HG03025 (cell line): ENCODE measurements around the gene B3GALT6.

Experiments
- ATAC-seq: cut with Tn5 transposase; IDR thresholded peaks from one replicate; pipeline ENCODE4 v1.9.1; 2021; ENCODE audit warnings: mild to moderate bottlenecking, moderate library complexity; ENCODE audit not compliant: unreplicated experiment, low FRiP score

Gene B3GALT6

DNA sequence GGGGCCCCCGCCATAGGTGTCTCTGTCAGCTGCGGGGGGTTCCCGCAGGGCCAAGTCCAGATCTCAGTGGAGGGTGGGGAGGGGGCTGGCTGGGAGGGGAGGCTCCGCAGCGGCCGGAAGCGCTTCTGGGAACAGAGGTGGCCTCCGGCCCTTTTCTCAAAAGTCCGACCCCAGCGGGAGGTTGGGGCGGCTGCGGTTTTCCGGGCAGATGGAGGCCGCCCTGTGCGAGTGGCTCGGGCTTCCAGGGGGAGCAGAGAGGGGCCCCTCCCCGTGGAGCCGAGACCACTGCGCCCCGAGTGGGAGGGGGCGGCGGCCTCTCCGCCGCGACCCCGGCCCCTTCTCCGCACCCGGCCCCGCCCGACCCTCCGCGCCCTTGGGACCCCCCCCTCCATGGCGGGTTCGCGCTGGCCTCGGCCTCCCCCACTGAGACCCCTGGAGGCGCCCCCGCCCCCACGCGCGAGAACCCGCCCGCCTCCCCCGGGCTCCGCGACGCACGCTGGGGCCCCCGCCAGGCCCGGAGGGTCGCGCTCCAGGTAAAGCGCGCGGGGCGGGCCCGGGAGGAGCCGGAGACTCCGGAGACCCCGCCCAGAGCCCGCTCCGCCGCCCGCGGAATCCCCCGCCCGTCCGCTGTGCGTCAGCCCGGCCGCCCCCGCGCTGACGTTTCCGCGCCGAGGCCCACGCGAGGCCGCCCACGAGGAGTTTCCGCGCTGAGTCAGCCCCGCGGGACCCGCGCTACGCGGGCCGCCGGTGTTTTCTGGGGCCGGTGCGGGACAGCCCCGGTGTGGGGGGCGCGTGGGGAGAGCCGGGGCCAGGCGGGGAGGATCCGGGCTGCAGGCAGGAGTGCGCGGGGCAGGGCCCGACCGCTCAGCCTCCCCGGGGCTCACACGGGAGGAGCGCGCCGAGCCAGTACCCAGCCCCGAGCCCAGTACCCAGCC, 30.9 kb upstream of the B3GALT6 start:
- ATAC-seq: no peak

DNA sequence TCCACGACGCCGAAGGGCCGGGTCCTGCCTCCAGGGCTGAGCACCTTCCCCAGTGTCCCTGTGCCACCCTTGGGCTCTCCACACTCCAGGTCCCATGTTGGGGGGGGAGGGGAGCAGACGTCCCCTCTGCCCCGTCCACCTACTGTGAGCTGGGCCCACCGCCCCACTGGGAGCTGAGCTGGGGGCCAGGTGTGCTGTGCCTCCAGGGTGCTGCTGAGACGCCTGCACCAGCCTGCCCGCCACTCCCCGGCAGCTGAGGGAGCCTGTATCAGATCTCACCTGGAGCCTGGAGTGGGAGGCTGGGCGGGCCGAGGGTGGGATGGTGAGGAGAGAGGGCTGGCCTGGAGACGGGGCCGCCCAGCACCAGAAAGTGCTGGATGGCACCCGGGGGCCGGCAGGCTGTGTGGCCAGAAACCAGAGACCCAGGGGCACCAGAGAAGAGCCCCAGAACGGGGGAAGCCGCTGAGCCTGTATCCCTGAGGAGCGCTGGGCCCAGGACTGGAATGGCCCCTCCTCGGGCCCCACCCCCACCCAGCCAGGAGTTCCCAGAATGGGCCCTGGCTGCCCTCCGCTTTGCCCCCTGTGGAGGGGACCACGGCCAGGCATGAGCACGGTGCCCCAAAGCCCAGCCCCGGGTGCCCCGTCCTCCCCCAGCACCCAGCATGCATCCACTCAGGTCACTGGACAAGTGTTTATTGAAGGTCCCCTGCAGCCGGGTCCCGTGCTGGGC, 29.0 kb upstream of the B3GALT6 start:
- no peak for ATAC-seq

DNA sequence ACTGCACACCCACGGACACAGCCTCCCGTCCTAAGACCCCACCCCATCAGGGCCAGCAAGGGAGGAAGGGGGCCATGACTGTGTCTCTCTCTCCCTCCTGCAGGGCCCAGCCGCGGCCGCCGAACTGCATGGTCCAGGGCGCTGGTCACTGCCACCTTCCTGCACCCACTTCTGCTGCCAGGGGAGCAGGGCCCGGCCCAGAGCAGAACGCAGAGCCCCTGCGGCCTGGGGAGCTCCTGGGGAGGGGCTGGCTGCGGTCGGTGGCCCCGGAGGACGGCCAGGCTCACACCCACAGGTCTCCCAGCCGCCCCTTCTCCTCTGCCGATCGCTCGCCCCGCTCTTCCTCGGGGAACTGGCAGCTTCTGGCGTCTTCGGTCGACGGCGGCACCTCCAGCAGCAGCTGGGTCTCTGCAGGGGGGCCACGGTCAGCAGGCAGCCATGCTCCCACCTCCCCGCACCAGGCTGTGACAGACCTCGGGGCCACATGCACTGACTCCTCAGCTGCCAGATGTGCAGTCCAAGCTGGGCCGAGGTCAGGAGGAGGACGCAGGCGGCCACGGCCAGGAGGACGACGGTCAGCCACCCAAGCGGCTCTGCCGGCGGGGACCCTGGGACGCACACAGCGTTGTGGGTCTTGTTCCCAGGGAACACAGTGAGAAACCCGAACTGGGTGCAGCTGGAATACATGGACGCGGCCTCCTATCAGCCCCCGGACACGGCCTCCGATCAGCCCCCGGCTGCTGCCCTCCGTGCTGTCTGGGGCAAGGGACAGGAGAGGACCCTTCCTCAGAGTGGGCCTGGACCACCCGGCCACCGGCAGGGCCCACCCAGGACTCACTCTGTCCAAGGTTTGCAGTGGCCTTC, 28.2 kb upstream of the B3GALT6 start:
- no peak for ATAC-seq

DNA sequence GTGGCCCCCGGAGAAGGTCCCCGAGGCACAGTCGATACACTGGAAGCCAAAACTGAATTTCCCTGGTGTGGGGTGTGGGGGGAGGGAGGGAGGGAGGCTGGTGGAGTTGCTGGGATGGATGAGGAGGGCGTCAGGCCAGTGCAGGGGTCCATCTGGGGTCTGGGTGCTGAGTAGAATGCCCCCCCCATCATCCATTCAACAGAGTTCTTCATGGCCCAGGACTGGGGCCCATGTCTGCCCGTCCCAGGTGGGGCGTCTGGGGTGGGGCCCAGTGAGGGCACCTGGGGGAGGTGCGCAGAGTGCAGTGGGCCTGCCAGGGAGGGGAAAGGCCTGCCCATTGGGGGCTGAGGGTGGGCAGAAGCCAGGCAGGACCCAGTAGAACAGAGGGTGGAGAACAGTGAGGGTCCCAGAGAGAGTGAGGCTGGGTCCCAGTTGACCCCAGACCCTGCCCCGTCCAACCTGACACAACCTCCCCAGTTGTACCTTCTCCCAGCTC, 27.6 kb upstream of the B3GALT6 start:
- no peak for ATAC-seq

DNA sequence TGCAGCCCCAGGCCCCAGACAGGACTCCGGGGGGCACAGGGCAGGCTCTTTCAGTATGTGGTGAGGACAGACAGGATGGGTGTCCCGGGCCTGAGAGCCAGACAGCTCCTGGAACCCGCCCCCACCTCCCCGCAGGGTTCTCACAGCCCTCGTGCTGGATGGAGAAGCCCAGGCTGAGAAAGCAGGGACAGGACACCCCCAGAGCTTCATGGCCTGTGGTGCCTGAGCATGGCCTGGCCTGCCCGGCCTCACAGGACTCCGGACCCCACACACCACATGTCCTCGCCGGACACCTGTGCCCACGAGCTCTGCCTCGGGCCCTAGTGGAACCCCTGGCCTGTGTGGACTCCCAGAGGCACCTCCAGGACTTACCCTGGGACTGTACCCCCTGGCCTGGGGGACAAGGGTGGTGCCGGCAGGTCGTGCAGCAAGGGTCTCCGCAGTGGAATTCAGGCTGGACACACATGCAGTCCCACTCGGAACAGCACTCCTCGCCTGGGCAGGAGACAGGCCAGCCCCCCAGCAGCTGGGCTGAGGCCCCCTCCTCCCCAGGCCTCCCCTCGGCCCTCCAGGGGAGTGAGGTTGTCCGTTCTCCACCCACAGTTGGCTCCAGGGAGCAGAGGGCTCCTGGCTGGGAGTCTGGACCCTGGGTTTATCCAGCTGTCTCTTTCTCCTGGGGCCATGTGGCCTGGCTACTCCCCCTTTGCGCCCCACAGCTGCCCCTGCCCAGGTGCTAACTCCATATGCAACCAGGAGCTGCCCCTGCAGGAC, 26.9 kb upstream of the B3GALT6 start:
- ATAC-seq: no peak

DNA sequence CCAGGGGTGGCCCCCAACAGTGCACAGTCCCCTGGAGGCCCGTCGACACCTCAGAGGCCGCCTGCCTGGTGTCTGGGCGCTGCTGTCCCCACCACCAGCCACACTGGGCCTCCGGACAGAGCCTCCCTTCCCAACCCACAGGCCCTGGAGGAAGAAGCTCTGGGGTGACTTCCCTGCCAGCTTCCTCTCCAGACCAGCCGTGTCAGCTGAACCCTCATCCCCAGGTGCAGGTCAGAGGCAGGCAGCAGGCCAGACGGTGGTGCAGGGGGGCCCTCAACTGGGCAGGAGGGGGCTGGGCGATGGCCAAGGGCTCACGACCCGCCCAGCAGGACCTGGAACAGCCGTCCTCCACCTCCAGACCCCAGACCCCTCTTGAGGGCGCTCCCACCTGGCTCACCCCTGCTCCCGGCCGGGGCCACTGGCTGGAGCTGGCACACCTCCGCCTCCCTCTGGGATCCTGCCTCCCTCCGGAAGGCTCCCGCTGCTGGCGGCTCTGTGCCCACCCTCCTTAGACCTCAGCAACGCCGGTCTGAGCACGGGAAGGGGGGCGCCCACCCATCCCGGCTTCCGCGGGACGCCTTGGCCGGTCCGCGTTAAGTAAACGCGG, 26.2 kb upstream of the B3GALT6 start:
- no peak for ATAC-seq

DNA sequence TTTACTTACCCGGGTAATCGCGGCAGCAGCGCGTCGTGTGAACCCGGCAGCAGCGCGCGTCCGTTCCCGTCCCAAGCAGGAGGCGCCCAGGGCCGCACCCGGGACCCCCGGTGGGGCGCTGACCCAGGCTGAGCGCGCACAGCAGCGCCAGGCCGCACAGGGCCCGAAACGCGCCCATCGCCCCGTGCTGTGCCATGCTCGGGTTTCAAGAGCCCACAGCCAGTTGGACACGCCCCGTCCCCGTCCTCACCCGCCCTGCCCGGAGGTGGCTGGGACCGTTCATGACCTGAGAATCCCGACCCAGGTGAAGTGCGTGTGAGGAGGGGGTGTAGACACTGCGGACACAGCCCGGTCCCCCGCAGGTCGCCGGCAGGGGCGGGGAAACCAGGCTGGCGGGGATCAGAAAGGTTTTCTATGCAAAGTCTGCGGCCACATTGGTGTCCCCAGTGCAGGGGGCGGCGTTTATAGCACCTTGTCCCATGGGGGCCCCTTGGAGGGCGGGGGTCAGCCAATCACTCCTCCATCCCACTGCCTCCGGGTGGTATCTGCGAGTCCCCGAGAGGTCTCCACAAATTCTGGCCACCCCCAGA, 25.6 kb upstream of the B3GALT6 start, which contains the start of gene TNFRSF18:
TSS of gene TNFRSF18 (minus strand) at position 217 of the 590 bp plus-strand sequence. CDS start at position 196, 21 bp downstream.
- no peak for ATAC-seq

DNA sequence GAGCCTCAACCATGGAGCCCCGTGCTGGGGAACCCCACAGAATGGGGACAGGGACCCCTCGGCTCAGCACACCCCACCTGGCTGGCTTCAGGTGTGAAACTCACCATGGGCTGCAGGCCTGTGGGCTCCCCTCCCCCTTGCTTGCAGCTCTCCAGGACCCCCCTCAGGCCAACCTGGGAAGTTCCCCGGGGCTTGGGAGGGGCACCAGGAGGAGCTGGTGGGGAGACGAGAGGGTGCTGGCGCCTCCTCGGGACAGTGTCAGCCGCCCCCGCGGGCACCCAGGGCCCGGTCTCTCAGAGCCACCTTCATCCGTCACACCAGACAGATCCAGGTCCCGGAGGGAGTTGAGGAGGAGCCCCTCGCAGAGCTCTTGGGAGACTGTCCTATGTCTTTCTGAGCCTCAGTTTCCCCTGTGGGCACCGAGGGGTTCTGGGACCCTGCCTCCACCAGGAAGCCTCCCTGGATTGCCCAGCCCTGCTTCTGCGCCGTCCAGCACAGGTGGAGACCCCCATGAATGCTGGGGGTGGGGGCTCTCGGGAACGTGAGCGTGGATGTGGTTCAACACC, 25.0 kb upstream of the B3GALT6 start:
- no peak for ATAC-seq

DNA sequence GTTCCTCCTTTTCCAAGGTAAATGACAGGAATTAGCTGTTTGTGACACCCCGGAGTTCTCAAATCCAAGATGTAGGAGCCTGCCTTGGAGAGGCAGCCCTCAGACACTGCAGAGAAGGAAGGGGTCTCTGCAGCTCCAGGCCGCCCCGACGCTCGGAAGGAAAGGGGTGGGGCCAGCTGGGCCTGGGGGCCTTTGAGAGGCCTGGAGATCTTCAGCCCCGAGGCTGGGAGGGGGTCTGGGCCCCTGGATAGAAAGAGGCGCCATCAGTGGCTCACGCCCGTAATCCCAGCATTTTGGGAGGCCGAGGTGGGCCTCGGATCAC, 24.5 kb upstream of the B3GALT6 start:
- no peak for ATAC-seq

DNA sequence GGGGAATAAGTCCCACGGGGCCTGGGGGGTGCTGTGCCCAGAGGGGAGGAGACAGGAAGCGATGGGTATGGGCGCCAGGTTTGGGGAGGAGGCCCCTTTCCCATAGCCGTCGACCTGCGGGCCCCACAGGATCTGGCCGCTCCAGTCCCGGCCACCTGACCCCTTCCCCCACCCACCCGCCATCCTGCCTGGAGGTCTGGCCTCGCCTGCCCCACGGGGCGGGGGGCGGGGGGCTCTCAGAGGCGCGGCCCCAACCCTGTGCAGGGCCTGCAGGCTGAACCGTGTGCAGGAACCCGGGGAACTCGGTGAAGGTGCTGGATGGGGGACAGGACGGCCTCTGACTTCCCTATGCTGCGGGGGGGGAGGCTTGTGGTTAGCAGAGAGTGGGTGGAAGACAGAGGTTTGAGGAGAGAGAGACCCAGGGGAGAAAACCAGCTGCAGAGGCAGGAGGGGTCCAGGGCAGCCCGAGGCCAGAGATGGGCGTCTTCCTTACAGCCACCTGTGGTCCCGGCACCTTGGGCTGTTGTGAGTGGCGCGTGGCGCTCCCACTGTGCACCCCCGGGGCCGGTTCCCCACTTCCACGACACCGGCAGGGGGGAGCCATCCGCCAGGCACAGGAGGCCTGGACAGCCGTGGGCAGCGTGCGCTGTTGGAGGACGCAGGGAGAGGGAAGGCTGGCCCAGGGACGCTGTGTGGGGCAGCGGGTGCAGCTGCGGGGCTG, 23.2 kb upstream of the B3GALT6 start:
- ATAC-seq: no peak

DNA sequence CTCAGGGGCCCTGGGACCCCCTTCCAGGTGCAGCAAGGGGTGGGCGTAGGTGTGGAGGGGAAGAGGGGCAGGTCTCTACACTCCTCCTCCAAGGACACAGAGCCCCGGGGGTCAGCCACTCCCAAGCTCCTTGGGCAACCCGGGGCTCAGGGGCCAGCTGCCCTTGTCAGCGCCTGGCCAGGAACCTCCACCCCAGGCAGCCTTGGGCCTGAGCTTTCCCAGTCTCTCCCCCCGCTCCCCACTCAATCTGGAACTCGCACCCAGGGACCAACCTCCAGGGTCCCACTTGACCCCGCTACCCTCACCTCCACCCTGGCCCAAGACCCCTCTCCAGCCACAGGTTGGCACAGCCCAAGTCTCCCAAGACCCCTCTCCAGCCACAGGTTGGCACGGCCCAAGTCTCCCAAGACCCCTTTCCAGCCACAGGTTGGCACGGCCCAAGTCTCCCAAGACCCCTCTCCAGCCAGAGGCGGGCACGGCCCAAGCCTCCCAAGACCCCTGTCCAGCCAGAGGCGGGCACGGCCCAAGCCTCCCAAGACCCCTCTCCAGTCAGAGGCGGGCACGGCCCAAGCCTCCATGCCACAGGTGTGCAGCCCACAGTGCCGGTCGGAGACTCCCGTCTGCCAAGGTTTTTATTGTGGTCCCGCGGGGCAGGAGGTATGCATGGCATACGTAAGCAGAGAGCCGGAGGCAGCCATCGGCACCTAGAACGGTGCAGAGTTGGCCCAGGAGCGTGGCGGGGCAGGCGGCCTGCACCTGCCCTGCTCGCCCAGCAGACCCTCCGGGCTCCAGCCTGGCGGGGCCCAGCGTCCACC, 21.1 kb upstream of the B3GALT6 start:
- no peak for ATAC-seq

DNA sequence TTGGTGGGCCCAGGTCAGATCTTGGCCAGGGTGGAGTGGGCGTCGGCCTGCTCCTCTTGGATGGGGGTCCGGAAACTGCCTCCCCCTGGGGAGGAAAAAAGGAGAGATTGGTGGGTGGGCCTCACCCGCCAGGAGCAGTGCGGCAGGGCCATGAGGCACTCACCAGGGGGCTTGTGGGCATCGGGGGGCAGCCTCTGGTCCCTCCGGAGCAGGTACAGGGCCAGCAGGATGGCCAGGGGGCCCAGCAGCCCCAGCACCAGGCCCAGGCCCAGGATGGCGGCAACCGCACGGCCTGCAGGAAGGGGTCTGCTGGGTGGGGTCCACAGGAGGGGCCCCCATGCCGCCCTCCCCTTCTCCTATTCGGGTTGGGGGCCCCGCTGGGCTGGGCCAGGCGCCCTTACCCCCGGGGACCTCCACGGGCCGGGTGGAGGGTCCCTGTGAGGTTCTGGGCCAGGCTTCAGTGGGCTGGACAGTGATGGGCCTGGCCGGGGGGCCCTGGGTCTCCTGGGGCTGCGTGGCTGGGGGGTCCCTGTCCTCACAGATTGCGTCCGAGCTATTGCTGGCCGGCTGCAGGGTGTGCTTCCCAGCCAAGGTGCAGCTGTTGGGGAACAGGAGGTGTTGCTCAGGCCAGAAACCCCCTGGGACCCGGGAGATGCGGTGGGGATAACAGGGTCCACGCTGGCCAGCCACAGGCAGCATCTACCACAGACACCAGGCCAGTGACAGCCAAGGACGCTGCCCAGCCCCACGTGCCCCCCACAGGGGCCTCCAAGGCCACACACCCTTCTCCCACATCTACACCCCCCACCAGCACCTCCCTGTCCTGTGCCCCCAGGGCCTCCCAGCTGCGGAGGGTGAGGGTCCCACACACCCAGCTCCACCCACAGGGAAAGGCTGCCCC, 20.2 kb upstream of the B3GALT6 start:
- no peak for ATAC-seq

DNA sequence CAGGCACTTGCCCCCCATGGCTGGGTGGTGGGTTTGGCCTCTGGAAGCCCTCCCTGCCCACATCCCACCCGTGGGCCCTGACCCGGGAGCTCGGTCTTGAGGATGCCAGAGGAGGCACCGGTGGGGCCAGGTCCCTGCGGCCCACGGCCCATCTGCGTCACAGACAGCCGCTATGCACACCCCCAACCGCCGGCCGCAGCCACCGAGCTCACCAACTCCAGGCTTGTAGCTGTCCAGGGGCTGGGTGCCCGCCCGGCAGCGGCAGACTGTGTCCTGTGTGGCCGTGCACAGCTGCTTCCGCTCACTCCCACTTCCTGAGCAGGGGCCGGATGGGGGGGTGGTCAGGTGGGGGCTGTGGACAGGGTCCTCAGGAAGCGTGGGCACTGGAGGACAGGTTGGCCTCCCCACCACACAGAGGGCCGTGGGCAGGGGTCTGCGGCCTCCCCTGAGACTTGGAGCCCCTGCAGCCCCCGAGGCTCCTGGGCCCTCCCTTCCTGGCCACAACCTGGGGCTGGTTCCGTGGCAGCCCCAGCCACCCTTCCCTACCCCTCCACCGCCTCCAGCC, 19.2 kb upstream of the B3GALT6 start:
- ATAC-seq: no peak

DNA sequence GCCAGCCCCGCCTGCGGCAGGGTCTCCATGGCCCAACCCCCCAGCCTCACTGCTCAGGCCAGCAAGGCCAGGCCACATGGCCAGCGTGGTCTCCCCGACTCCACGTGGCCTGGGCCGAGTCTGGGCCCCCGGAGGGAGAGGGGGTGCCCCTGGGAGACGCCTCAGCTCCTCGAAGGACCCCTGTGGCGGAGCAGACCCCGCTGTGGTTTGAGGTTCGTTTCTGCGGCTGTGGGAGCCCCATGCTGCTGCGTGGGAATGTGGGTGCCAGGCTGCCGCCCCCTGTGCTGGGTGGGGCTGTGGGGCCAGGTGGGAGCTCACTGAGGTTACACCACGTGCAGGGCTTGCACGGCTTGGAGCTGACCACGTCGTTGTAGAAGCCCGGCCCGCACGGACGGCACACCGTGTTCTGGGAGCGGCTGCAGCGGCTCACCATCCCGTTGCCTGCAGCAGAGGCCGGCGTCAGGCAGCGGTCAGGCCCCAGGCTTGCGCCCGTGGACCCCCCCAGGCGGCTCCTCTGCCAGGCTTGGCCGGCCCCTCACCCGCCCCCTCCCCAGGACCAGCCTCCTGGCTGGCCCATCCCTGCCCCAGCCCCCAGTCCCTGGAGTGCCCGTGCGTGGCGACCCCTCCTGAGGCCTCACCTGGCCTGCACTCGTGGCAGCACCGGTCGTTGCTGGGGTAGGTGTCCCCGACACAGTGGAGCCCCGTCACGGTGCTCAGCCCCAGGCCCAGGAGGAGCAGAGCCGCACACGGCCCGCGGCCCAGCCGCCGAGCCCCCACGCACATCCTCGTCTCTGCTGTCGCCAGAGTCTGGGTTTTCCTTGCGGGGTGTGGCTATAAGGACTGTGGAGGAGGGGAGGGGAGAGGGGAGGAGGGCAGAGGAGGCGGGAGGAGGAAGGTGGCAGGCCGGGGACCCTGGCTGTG, 18.4 kb upstream of the B3GALT6 start, which contains the start of gene TNFRSF4:
TSS of gene TNFRSF4 (minus strand) at position 809 of the 921 bp plus-strand sequence. CDS start at position 783, 26 bp downstream.
- no peak for ATAC-seq
